Ishikawa (cell line): ENCODE data around the gene EPS8L2.

Experiments used
- CEBPB ChIP-seq: IDR thresholded peaks from 2 replicates; pipeline ENCODE4 v1.6.1; 2012
- CREB1 ChIP-seq: IDR thresholded peaks from 2 replicates; pipeline ENCODE4 v1.6.1; 2012; ENCODE audit warnings: low read depth
- EGR1 ChIP-seq: IDR thresholded peaks from 2 replicates; pipeline ENCODE4 v1.6.1; 2012
- EP300 ChIP-seq: IDR thresholded peaks from 2 replicates; pipeline ENCODE4 v1.6.1; 2012; ENCODE audit warnings: borderline replicate concordance
- MAX ChIP-seq: IDR thresholded peaks from 2 replicates; pipeline ENCODE4 v1.6.1; 2012
- RAD21 ChIP-seq: IDR thresholded peaks from 2 replicates; pipeline ENCODE4 v1.6.1; 2012; ENCODE audit warnings: low read depth
- TAF1 ChIP-seq: IDR thresholded peaks from 2 replicates; pipeline ENCODE4 v1.6.1; 2012; ENCODE audit warnings: low read depth, mild to moderate bottlenecking
- TCF12 ChIP-seq: IDR thresholded peaks from 2 replicates; pipeline ENCODE4 v1.6.1; 2012; ENCODE audit warnings: low read depth
- YY1 ChIP-seq: IDR thresholded peaks from 2 replicates; pipeline ENCODE4 v1.6.1; 2012; ENCODE audit warnings: low read depth

- TF ChIP-seq MAX (no peak), EGR1 (no peak), TCF12 (no peak), CREB1 (no peak), EP300 (no peak), TAF1 (no peak), YY1 (no peak), RAD21 (no peak), CEBPB (no peak)
Observed at GRCh38 chr11:771617-772204, 65.7 kb downstream of the EPS8L2 start.
